ENCODE results near the gene PRM2.

Gene PRM2

DNA sequence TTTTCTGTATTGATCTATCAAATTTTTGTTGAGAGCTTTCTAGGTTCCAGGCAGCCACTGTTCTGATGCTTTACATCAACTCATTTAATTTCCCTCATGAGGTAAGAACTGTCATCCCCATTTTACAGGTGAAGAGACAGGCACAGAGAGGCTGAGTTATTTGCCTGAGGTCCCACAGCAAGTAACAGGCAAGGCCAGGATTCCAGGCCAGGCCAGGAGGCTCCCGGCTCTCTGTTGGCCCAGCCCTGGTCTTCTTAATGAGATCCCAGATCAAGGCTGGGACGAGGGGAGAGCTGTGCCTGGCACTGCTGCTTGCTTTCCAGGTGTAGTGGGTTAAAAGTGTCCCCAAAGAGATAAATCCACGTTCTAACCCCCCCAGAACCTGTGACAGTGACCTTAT, 46.5 kb upstream of the PRM2 start:
- Histone ChIP-seq H3K4me2 (ENCODE audit: insufficient read depth, low read length) (no peak overlapping the region), H4K20me1 (ENCODE audit: insufficient read depth, low read length) (no peaks in the 10 kb centered on the region), H3K4me1 (ENCODE audit: insufficient read depth, low read length) (peaks cover 2% of the 10 kb centered on the region; the same call in 1 of the 2 replicates), H3K4me3 (ENCODE audit: low read depth in 1 of 2, low read length in 2 of 2) (no peak overlapping the region), H2AFZ (ENCODE audit: low read depth, low read length) (no peak overlapping the region), H3K27ac (ENCODE audit: low read length) (no peak overlapping the region), H3K79me2 (ENCODE audit: insufficient read depth, low read length) (no peaks in the 10 kb centered on the region), H3K9ac (ENCODE audit: low read depth, low read length) (no peak overlapping the region), H3K27me3 (ENCODE audit: insufficient read depth, low read length, poor library complexity) (no peaks in the 10 kb centered on the region), H3K36me3 (ENCODE audit: insufficient read depth, low read length) (no peaks in the 10 kb centered on the region), H3K9me3 (ENCODE audit: insufficient read depth, low read length, severe bottlenecking) (no peaks in the 10 kb centered on the region)
- TF ChIP-seq CTCF (IDR thresholded peaks at IDR 0.05; ENCODE audit: borderline replicate concordance, extremely low read depth, low read length, poor library complexity, severe bottlenecking) (no peak), EZH2 (IDR thresholded peaks at IDR 0.05; ENCODE audit: borderline replicate concordance, low read depth, low read length, severe bottlenecking) (no peak)
- ATAC-seq (ENCODE audit: insufficient read depth, low read depth), result no peak
- DNase-seq, result no peak

GRCh38 chr16:11321662-11322061, 45.4 kb upstream of the PRM2 start:
- H3K4me2 ChIP-seq (ENCODE audit: insufficient read depth, low read length), result no peak overlapping the region
- no peaks in the 10 kb centered on the region for H4K20me1 ChIP-seq (ENCODE audit: insufficient read depth, low read length)
- no peaks in the 10 kb centered on the region for H3K4me1 ChIP-seq (ENCODE audit: insufficient read depth, low read length)
- H3K79me2 ChIP-seq (ENCODE audit: insufficient read depth, low read length), result no peaks in the 10 kb centered on the region
- no peaks in the 10 kb centered on the region for H3K9me3 ChIP-seq (ENCODE audit: insufficient read depth, low read length, severe bottlenecking)
- H2AFZ ChIP-seq (ENCODE audit: low read depth, low read length), result no peak overlapping the region
- H3K9ac ChIP-seq (ENCODE audit: low read depth, low read length), result no peak overlapping the region
- H3K27ac ChIP-seq (ENCODE audit: low read length), result no peak overlapping the region
- DNase-seq (no peak), ATAC-seq (ENCODE audit: insufficient read depth, low read depth) (no peak)
- no peaks in the 10 kb centered on the region for H3K27me3 ChIP-seq (ENCODE audit: insufficient read depth, low read length, poor library complexity)
- H3K36me3 ChIP-seq (ENCODE audit: insufficient read depth, low read length), result no peaks in the 10 kb centered on the region
- H3K4me3 ChIP-seq (ENCODE audit: low read depth in 1 of 2, low read length in 2 of 2), result no peak overlapping the region
- TF ChIP-seq CTCF (IDR thresholded peaks at IDR 0.05; ENCODE audit: borderline replicate concordance, extremely low read depth, low read length, poor library complexity, severe bottlenecking), result no peak
- no peak for TF ChIP-seq EZH2 (IDR thresholded peaks at IDR 0.05; ENCODE audit: borderline replicate concordance, low read depth, low read length, severe bottlenecking)

GRCh38 chr16:11320170-11320569, 43.9 kb upstream of the PRM2 start:
- 0 out of 2 replicates have a peak, but pooled peaks cover 2% of the 10 kb centered on the region for H4K20me1 ChIP-seq (ENCODE audit: insufficient read depth, low read length)
- no peak for TF ChIP-seq CTCF (IDR thresholded peaks at IDR 0.05; ENCODE audit: borderline replicate concordance, extremely low read depth, low read length, poor library complexity, severe bottlenecking)
- no peak for TF ChIP-seq EZH2 (IDR thresholded peaks at IDR 0.05; ENCODE audit: borderline replicate concordance, low read depth, low read length, severe bottlenecking)
- H3K9ac ChIP-seq (ENCODE audit: low read depth, low read length), result no peak overlapping the region
- no peaks in the 10 kb centered on the region for H3K79me2 ChIP-seq (ENCODE audit: insufficient read depth, low read length)
- H3K27ac ChIP-seq (ENCODE audit: low read length), result no peak overlapping the region
- H3K9me3 ChIP-seq (ENCODE audit: insufficient read depth, low read length, severe bottlenecking), result no peaks in the 10 kb centered on the region
- H3K4me2 ChIP-seq (ENCODE audit: insufficient read depth, low read length), result no peak overlapping the region
- H3K36me3 ChIP-seq (ENCODE audit: insufficient read depth, low read length), result no peaks in the 10 kb centered on the region
- no peaks in the 10 kb centered on the region for H3K27me3 ChIP-seq (ENCODE audit: insufficient read depth, low read length, poor library complexity)
- H2AFZ ChIP-seq (ENCODE audit: low read depth, low read length), result no peak overlapping the region
- no peaks in the 10 kb centered on the region for H3K4me1 ChIP-seq (ENCODE audit: insufficient read depth, low read length)
- DNase-seq, result no peak
- H3K4me3 ChIP-seq (ENCODE audit: low read depth in 1 of 2, low read length in 2 of 2), result no peak overlapping the region
- no peak for ATAC-seq (ENCODE audit: insufficient read depth, low read depth)
